ENCODE results near the gene NFIX. TPM values are rescaled to one million over a fixed set of nuclear protein-coding genes. Genes with fewer than 3 reads are reported as not detected.
A peak's percentile ranks its signal among the peaks of the same experiment; 100 is the strongest.

NFIX gene
- total RNA-seq, 2 donors from 2014 or later: 70.9 to 73.8 TPM

GRCh38 chr19:13129384-13129783, 134.1 kb downstream of the NFIX start:
- no peaks in the 10 kb centered on the region for H3K4me1 ChIP-seq
- intact Hi-C loops (cut with DNase I): no loop called here
- no peaks in the 10 kb centered on the region for H3K9me3 ChIP-seq
- H3K27ac ChIP-seq: no peak overlapping the region
- H3K36me3 ChIP-seq: no peaks in the 10 kb centered on the region
- H3K4me3 ChIP-seq: no peak overlapping the region
- no peak for DNase-seq
- H3K9ac ChIP-seq (ENCODE audit: low read depth in 2 of 2, low read length in 2 of 2): no peak overlapping the region
- H3K27me3 ChIP-seq: no peaks in the 10 kb centered on the region
- no peak for TF ChIP-seq CTCF (IDR thresholded peaks at IDR 0.05)

- no peak for TF ChIP-seq CTCF (IDR thresholded peaks at IDR 0.05)
- Histone ChIP-seq H3K9me3 (no peaks in the 10 kb centered on the region), H3K4me1 (no peaks in the 10 kb centered on the region), H3K27ac (no peak overlapping the region), H3K9ac (ENCODE audit: low read depth in 2 of 2, low read length in 2 of 2) (no peak overlapping the region), H3K4me3 (no peak overlapping the region), H3K27me3 (no peaks in the 10 kb centered on the region), H3K36me3 (no peaks in the 10 kb centered on the region)
- intact Hi-C loops (cut with DNase I): no loop called here
- DNase-seq: peak; percentile 25
Observed at GRCh38 chr19:13130886-13131490, 135.7 kb downstream of the NFIX start.

GRCh38 chr19:13132471-13133180, 137.4 kb downstream of the NFIX start:
- intact Hi-C loops (cut with DNase I): no loop called here
- no peaks in the 10 kb centered on the region for H3K9me3 ChIP-seq
- H3K9ac ChIP-seq (ENCODE audit: low read depth in 2 of 2, low read length in 2 of 2): peak overlapping the region in 1 of 2 donors; percentile 35
- DNase-seq: no peak
- no peak for TF ChIP-seq CTCF (IDR thresholded peaks at IDR 0.05)
- no peak overlapping the region for H3K27ac ChIP-seq
- no peaks in the 10 kb centered on the region for H3K27me3 ChIP-seq
- H3K4me3 ChIP-seq: no peak overlapping the region
- no peaks in the 10 kb centered on the region for H3K4me1 ChIP-seq
- H3K36me3 ChIP-seq: no peaks in the 10 kb centered on the region

GRCh38 chr19:13133241-13133870, 138.1 kb downstream of the NFIX start:
- no peak for TF ChIP-seq CTCF (IDR thresholded peaks at IDR 0.05)
- Histone ChIP-seq H3K9me3 (no peaks in the 10 kb centered on the region), H3K4me3 (no peak overlapping the region), H3K36me3 (no peaks in the 10 kb centered on the region), H3K9ac (ENCODE audit: low read depth in 2 of 2, low read length in 2 of 2) (peak overlapping the region in 1 of 2 donors; percentile 35), H3K27ac (no peak overlapping the region), H3K4me1 (no peaks in the 10 kb centered on the region), H3K27me3 (no peaks in the 10 kb centered on the region)
- intact Hi-C loops (cut with DNase I): no loop called here
- DNase-seq: no peak

GRCh38 chr19:13134626-13135025, 139.4 kb downstream of the NFIX start:
- H3K27me3 ChIP-seq: no peaks in the 10 kb centered on the region
- no peaks in the 10 kb centered on the region for H3K4me1 ChIP-seq
- TF ChIP-seq CTCF (IDR thresholded peaks at IDR 0.05): no peak
- H3K9ac ChIP-seq (ENCODE audit: low read depth in 2 of 2, low read length in 2 of 2): no peak overlapping the region
- no peak for DNase-seq
- no peak overlapping the region for H3K4me3 ChIP-seq
- intact Hi-C loops (cut with DNase I): no loop called here
- no peaks in the 10 kb centered on the region for H3K9me3 ChIP-seq
- no peak overlapping the region for H3K27ac ChIP-seq
- no peaks in the 10 kb centered on the region for H3K36me3 ChIP-seq

All from colonic mucosa (tissue), 4 donors.